ENCODE results near the gene TARS3.

GRCh38 chr15:101696829-101697228, 27.4 kb downstream of the TARS3 start:
- TF ChIP-seq POLR2A (IDR thresholded peaks at IDR 0.05) (no peak), CTCF (IDR thresholded peaks at IDR 0.05) (no peak)

Measured in testis (tissue), 2 donors.